Left ventricle myocardium superior (tissue), 1 donor: Measurements from ENCODE around the gene GPC6. TPM values are rescaled to one million over a fixed set of nuclear protein-coding genes. Genes with fewer than 3 reads are reported as not detected.
"Not testable (repeated sequence)": the region's sequence is repeated elsewhere in the genome, so short reads cannot be mapped to it uniquely, and the experiment has no call there.

Source experiments
- ATAC-seq: fragments of 200-7000 bp; cut with Tn5 transposase; one replicate; pipeline ENCODE4 v1.9.1; 2020; ENCODE audit warnings: mild to moderate bottlenecking, moderate library complexity
- DNase-seq: peaks from one replicate; pipeline ENCODE4 v3.0.0-alpha.2; 2020
- intact Hi-C: fragments of 100-400 bp; cut with micrococcal nuclease; formaldehyde crosslinking; loops from one replicate; pipeline ENCODE4 v1.11.0; 2022
- total RNA-seq: library from RNA; stranded (reverse); fragmentation: NEBNext Ultra II Directional; extraction: Animal tissue kit (Norgen Biotek cat#: 25700); gene quantifications from one replicate; pipeline ENCODE4 v1.2.1, GENCODE V29; 2021
- donor health status: DM: no; HTN: yes; CAD: no; lungs with severe emphysema.

GPC6 gene
- total RNA-seq, 1 donor from 2014 or later = 1.6 TPM

DNA sequence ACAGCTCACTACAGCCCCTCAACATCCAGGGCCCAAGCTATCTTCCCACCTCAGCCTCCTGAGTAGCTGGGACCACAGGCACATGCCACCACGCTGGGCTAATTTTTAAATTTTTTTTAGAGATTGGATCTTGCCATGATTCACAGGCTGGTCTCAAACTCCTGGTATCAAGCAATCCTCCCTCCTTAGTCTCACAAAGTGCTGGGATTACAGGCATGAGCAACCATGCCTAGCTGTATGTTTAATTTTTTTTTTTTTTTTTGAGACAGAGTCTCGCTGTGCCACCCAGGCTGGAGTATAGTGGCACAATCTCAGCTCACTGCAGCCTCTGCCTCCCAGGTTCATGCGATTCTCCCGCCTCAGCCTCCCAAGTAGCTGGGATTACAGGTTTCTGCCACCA, 983.3 kb downstream of the GPC6 start:
- intact Hi-C loops, ATAC-seq, DNase-seq: not testable (repeated sequence)

DNA sequence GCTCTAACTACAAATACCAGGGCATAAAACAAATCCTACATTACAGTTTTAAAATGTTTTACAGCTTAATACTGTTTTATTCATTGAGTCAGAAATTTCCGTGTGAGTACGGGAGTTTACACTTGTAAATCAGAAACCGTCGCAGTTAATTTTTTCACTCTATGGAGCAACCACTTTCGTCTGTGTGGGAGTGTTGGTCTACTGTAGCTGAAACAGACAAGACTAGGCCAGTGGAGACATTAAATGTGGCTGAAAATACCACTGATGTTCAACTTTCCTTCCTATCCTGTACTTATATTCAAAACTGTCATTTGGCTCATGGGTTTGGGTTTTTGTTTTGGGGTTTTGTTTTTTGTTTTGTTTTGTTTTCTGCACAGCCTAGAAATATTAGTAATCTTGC, 984.2 kb downstream of the GPC6 start:
- intact Hi-C loops = no loop called here
- no peak for DNase-seq
- no peak for ATAC-seq

DNA sequence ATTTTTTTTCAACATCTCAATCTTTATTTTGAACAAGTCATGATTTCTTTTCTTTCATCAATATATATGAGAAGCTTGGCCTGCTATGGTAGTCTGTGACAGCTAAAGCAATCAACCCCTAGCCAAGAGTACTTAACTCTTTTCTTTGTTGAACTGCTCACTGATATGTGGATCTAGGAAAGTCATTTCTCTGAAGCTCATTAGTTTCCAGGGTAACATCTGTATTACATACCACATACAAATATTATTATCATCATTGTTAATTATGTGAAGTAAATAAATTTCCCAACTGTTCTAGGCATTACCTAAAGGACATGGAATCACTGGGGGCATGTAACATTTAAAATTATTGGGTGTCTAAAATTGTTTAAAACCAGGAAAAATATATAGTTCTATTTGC, 985.6 kb downstream of the GPC6 start:
- no peak for DNase-seq
- no peak for ATAC-seq
- intact Hi-C loops = no loop called here

DNA sequence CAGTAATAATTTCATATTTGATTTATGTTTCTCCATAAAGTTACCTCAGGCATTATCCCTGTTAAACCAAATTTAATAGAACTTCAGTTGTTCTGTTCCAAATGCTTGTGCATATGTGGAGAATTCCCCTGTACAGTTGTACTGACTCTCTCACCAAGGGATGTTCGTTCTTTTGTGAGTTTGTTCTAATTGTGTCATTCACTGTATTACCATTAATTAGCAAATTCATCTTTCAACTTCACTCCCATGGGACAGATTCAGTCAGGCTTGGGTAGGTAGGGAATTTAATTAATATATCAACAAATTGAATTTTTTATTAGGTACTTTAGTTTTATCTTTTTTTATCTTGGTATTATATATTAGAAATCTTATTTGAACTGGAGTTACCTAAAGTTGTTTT, 987.5 kb downstream of the GPC6 start:
- DNase-seq (no peak), ATAC-seq (no peak)
- intact Hi-C loops = no loop called here

DNA sequence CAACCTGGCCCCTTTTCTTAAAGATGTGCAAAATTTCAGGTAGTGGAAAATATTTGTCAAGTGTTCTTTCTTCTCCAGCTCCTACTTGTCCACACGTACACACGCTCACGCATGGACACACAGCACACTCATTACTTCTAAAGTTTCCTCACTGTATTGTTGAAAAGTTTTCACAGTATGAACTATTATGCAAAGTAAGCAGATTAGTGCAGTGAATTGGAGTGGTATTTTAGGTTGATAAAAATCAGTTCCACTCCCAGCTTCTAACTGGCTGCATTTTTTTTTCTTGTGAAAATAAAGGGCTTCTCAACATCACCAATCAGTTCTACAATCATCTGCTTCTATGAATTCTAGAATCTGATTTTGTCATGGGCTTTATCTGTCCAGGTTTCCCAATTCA, 988.4 kb downstream of the GPC6 start:
- DNase-seq (no peak), ATAC-seq (no peak)
- intact Hi-C loops = no loop called here

DNA sequence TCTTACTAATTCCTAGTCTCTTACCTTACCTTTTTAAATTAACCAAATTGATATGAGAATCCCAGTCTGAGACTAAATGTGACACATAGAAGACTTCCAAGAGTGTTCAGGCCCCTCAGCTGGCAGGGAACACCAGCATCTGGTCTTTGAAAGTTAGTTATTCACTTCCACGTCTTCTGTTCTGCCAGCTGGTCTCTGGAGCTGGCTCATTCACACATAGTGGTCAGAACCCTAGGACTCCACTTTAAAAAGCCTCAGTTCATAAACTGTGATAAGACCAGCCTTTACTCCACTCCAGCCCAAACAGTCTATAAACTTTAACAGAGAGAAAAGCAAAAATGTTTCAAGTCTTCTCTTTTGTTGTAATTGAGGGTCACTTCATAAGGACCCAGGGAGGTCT, 989.9 kb downstream of the GPC6 start:
- no peak for DNase-seq
- ATAC-seq = no peak
- intact Hi-C loops = no loop called here

DNA sequence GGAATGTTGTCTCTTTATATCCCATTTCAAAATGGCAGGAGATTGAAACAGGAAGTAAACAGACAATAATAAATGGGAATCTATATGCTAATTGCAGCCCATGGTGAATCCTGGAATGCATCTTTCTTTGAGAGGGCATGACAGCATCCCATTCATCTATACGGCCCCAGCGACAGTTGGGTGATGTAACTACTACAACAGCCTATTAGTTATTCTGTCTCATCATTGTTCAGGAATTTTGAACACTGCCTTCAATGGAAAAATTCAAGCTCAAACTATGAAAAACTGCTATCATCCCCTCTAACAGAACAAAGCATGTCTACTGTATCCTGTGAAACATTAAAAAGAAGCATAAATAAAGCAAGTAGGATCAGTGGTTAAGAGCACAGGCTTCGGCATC, 990.8 kb downstream of the GPC6 start:
- ATAC-seq (no peak), DNase-seq (no peak)
- intact Hi-C loops = no loop called here

- DNase-seq = no peak
- intact Hi-C loops = no loop called here
- ATAC-seq = no peak
These were observed 991.9 kb downstream of the GPC6 start for GRCh38 chr13:94218537-94218936.

GRCh38 chr13:94218951-94219350, 992.3 kb downstream of the GPC6 start:
- DNase-seq = no peak
- ATAC-seq = no peak
- intact Hi-C loops = no loop called here

DNA sequence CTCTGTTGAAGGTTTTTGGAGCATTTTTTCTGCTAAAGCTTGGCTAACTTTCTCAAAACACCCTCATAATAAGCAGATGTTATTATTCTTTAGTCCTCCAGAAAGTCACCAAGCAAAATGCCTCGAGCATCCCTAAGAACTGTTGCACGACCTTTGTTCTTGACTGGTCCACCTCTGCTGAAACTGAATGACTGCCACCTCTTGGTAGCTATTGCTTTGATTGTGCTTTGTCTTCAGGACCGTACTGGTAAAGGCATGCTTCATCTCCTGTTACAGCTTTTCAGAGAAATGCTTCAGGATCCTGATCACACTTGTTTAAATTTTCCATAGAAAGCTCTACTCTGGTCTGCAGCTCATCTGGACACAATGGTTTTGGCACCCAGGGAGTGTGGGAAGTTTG, 998.1 kb downstream of the GPC6 start:
- no peak for ATAC-seq
- intact Hi-C loops = no loop called here
- no peak for DNase-seq

GRCh38 chr13:94227255-94227879, 1000.8 kb downstream of the GPC6 start:
- ATAC-seq (no peak), DNase-seq (no peak)
- intact Hi-C loops = no loop called here

DNA sequence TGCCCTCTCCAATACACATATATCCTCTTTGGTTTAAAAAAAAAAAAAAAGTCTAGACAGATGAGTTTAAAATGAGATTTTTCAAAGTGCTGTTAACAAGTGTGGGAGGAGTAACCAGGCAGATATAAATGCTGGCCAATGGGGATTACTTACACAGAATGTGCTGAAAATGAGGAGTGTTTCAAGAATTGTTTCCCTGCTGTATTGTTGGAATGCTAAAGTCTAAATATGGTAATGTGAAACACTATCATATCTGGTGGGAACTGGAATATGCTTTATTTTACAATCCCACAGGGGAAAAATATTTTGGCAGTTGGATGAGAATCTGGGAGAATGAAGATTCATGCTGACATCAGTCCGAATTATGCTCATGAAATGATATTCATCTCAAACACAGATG, 1002.2 kb downstream of the GPC6 start:
- DNase-seq = no peak
- ATAC-seq = peak; percentile 75
- intact Hi-C loops = no loop called here

DNA sequence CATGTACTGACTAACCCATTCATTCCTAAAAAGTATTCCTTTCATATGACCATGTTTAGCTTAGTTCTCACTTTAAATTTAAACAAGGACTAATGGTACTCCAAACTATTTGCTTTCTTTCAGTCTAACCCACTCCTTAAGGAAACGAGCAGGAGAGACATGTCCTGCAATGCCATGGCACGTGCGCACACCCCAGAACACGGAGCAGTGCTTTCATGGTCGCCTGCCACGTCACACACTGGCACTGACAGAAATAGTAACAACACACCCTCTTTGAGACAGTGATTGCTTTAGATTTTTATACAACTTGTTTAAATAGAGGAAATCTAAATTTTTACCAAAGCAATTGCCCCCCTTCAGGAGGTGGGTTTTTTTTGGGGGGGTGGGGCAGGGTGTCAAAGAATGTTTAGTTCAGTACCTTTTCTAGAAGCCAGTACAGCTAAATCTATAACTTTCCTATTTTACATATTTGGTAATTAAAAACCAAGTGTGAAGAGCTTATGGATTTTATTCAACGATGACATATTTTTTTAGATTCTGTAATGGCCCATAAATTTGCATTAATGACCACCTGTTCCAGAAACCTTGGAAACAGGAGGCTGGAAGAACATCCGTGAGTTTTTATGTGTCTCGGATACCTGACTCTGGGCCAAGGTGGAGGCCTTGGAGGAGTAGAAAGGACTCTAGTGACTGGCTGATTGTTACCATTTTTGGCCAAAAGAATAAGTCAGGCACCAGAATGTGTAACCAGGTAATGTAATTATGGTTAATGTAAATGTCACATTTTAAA, 1005.7 kb downstream of the GPC6 start:
- DNase-seq = no peak
- intact Hi-C loops = no loop called here
- ATAC-seq = no peak

DNA sequence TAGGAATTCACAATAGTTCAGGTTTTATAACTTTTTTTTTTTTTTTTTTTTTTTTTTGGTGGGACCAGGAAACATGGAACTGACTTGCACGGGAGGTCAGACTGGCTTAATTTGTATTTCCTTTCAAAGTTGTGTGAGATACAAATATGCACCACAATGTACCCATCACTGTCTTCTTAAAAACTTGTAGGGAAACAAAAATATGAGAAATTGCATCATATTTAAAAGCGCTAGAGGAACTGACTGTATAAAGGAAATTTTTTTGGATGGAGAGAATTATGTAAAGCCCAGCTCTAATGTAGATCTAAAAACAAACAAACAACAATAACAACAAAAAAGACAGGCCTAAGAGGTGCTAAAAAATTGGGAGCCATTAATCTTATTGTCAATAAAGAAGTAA, 1006.3 kb downstream of the GPC6 start:
- DNase-seq (no peak), ATAC-seq (no peak)
- intact Hi-C loops = no loop called here

DNA sequence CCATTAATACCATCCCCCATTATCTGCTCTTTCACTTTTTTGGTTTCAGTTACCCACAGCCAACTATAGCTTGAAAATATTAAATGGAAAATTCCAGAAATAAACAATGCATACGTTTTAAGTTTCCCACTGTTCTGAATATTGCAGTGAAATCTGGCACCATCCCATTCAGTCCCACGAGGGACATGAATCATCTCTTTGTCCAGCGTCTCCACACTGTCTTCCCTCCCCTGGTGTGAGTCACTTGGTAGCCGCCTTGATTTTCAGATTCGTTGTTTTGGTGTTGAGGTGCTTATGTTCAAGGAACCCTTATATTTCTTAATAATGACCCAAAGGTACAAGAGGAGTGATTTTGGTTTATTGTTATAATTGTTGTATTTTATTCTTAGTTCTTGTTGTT, 1006.8 kb downstream of the GPC6 start:
- intact Hi-C loops = no loop called here
- no peak for DNase-seq
- peak; percentile 54 for ATAC-seq

DNA sequence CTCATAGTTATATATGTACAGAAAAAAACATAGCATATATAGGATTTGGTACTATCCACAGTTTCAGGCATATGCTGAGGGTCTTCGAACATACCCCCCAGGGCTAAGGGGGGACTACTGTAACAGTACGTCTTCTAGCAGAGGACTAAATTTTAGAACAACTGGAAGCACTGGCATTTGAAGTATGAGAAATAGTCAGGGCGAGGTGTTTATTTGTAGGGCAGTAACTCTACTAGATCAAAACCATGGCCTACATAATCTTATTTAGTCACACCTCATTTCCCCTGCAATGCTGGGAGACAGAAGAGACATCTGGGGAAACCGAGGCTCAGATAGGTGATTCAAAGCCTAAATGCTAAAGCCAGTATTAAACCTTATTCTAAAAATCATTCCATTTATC, 1007.2 kb downstream of the GPC6 start:
- intact Hi-C loops = no loop called here
- DNase-seq = no peak
- ATAC-seq = no peak

DNA sequence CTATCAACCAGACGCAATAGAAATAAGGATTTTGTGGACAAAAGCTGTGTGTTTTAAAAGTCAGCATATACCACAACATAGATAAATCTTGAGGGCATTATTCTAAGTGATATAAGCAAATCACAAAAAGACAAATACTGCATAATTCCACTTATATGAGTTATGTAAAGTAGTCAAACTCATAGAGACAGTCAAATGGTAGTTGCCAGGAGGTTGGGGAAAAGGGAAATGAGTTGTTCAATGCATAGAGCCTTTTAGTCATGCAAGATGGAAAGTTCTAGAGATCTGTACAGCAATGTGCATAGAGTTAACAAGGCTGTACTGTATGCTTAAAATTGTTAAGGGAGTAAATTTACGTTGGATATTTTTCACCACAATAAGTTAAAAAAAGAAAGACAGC, 1008.1 kb downstream of the GPC6 start:
- ATAC-seq (no peak), DNase-seq (no peak)
- intact Hi-C loops = no loop called here

DNA sequence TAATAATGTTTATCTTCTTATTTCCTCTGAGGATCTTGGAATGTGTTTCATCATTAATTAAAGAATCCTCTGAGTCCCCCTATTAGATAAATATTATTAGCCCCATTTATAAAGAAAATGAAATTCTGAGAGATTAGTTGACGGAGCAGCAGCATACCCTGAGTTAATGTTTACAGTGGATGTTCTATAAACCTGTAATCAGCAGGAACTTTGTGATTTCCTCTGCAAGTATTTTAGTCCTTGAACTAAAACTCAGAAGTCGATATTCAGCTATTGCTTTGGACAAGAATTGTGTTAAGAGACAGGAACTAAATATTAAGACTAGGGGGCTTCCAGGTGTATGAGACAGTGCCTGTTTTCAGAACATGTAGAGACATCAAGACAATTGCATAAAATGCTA, 1009.5 kb downstream of the GPC6 start:
- intact Hi-C loops = no loop called here
- no peak for DNase-seq
- no peak for ATAC-seq

- no peak for DNase-seq
- intact Hi-C loops = no loop called here
- ATAC-seq = no peak
These were observed 1010.3 kb downstream of the GPC6 start for GRCh38 chr13:94236872-94237271.

GRCh38 chr13:94239135-94239534, 1012.5 kb downstream of the GPC6 start:
- intact Hi-C loops = no loop called here
- DNase-seq (no peak), ATAC-seq (no peak)

GRCh38 chr13:94242554-94242953, 1015.9 kb downstream of the GPC6 start:
- no peak for DNase-seq
- intact Hi-C loops = no loop called here
- no peak for ATAC-seq
